ENCODE results near the gene NUP210.

The NUP210 gene

DNA sequence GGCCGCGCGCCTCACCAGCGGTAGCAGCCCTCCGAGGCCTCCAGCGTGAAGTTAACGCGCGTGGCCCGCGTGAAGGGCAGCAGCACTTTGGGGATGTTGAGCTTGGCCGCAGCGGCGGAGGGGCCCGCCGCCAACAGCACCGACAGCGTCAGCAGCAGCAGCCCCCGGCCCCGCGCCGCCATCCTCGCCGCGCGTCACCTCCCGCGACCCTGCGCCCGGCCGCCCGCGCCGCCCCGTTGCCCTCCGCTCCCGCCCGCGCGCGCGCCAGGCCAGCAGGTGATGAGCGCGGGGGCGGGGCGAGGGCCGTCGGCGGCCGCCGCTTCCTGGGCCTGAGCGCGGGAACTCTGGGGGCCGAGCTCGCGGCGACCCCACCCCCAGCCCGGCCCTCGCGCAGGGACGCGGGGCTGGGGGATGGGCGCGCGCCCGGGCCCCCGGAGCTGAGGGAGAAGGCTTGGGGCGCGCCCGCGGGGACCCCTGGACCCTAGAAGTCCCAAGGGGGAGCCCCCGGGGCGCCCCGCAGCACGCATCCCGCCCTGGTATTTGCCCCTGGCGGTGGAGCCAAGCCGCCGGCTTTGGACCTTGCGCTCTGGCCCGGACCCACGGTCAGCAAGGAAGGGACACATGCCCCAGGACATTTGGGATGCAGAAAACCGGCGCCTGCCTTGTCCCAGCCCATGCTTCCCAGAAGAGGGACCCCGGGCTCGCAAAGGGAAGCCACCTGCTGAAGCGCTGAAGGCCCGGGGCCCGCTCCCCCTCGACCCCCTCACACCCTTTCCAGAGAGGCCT is at the start of gene NUP210:
TSS of gene NUP210 (minus strand) at position 278 of the 786 bp plus-strand sequence. CDS start at position 182, 96 bp downstream.
- Histone ChIP-seq H3K4me1 (ENCODE audit: low read depth, poor library complexity, severe bottlenecking) (peaks cover 46% of the 10 kb centered on the region), H3K27ac (peak within 1 kb of the TSS; percentile 97), H3K4me3 (IDR thresholded peaks at IDR 0.05; ENCODE audit: insufficient read depth, low read depth, low read length) (peak within 1 kb of the TSS; percentile 65), H3K36me3 (ENCODE audit: insufficient read depth) (no peaks in the 10 kb centered on the region), H3K27me3 (ENCODE audit: insufficient read depth, low read depth) (no peaks in the 10 kb centered on the region), H2AFZ (ENCODE audit: low read depth) (peak within 1 kb of the TSS; percentile 60), H3K79me2 (ENCODE audit: insufficient read depth, low read depth) (peaks cover 44% of the 10 kb centered on the region), H4K20me1 (ENCODE audit: insufficient read depth) (peaks cover 13% of the 10 kb centered on the region; the same call in 1 of the 2 replicates), H3K4me2 (peak within 1 kb of the TSS; percentile 84), H3K9ac (peak within 1 kb of the TSS; percentile 93)
- TF ChIP-seq, protein P1, sequence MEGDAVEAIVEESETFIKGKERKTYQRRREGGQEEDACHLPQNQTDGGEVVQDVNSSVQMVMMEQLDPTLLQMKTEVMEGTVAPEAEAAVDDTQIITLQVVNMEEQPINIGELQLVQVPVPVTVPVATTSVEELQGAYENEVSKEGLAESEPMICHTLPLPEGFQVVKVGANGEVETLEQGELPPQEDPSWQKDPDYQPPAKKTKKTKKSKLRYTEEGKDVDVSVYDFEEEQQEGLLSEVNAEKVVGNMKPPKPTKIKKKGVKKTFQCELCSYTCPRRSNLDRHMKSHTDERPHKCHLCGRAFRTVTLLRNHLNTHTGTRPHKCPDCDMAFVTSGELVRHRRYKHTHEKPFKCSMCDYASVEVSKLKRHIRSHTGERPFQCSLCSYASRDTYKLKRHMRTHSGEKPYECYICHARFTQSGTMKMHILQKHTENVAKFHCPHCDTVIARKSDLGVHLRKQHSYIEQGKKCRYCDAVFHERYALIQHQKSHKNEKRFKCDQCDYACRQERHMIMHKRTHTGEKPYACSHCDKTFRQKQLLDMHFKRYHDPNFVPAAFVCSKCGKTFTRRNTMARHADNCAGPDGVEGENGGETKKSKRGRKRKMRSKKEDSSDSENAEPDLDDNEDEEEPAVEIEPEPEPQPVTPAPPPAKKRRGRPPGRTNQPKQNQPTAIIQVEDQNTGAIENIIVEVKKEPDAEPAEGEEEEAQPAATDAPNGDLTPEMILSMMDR (conservative IDR thresholded peaks at IDR 0.05; ENCODE audit: low read depth, low read length): no peak

DNA sequence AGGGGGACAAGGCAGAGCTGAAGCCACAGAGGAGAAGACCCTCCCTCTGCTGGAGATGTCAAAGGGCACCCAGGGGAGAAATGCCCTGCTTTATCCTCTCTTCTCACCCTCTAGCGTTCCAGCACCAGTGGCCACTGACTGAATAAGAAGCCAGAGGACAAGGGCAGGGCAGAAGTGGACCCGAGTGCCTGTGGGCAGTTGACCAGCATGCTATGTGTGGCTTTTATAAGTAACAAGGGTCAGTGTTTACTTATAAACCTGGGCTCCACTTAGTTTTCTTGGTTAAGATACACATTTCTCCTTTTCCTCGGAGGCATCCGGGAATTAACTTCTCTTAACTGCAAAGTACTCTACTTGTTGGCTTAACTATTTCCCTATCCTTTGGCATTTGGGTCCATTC is 46.7 kb upstream of the NUP210 start:
- no peak overlapping the region for H3K4me2 ChIP-seq
- H4K20me1 ChIP-seq (ENCODE audit: insufficient read depth): no peaks in the 10 kb centered on the region
- H2AFZ ChIP-seq (ENCODE audit: low read depth): no peak overlapping the region
- no peak overlapping the region for H3K4me3 ChIP-seq (IDR thresholded peaks at IDR 0.05; ENCODE audit: insufficient read depth, low read depth, low read length)
- H3K27ac ChIP-seq: no peak overlapping the region
- no peaks in the 10 kb centered on the region for H3K36me3 ChIP-seq (ENCODE audit: insufficient read depth)
- TF ChIP-seq, protein P1 (conservative IDR thresholded peaks at IDR 0.05; ENCODE audit: low read depth, low read length): no peak
- no peaks in the 10 kb centered on the region for H3K4me1 ChIP-seq (ENCODE audit: low read depth, poor library complexity, severe bottlenecking)
- no peaks in the 10 kb centered on the region for H3K79me2 ChIP-seq (ENCODE audit: insufficient read depth, low read depth)
- H3K27me3 ChIP-seq (ENCODE audit: insufficient read depth, low read depth): no peaks in the 10 kb centered on the region
- no peak overlapping the region for H3K9ac ChIP-seq

DNA sequence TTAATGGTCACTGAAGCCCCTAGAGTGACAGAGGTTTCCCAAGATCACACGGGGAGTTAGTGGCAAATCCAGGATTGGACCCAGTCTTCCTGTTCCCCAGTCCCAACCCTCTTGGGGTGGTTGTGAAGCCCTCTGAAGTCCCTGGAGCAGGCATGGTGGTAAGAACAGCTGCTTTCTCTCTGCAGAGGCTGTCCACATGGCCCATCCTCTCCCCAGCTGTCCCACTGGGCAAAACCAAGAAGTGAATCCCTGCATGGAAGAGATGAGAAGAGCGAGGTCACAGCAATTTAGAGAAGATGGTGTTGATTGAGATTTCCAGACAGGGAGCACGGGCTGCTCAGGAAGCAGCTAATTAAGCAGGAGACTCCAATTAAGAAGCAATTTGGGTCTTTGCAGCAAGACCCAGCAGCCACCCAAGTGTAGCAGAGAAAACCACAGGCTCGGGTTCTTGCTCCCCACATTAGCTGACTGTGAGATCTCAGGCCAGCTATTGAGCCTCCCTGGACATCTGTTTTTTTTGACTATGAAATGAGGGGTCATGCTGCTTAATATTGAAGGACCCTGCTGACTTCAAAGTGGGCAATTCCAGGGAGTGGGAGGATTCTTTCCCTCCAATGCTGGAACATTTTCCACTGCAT is 45.2 kb upstream of the NUP210 start:
- H3K79me2 ChIP-seq (ENCODE audit: insufficient read depth, low read depth): no peaks in the 10 kb centered on the region
- no peak overlapping the region for H3K9ac ChIP-seq
- H3K4me3 ChIP-seq (IDR thresholded peaks at IDR 0.05; ENCODE audit: insufficient read depth, low read depth, low read length): no peak overlapping the region
- TF ChIP-seq, protein P1 (conservative IDR thresholded peaks at IDR 0.05; ENCODE audit: low read depth, low read length): no peak
- no peak overlapping the region for H3K4me2 ChIP-seq
- no peak overlapping the region for H2AFZ ChIP-seq (ENCODE audit: low read depth)
- no peaks in the 10 kb centered on the region for H3K36me3 ChIP-seq (ENCODE audit: insufficient read depth)
- H3K27me3 ChIP-seq (ENCODE audit: insufficient read depth, low read depth): no peaks in the 10 kb centered on the region
- H4K20me1 ChIP-seq (ENCODE audit: insufficient read depth): no peaks in the 10 kb centered on the region
- no peaks in the 10 kb centered on the region for H3K4me1 ChIP-seq (ENCODE audit: low read depth, poor library complexity, severe bottlenecking)
- H3K27ac ChIP-seq: no peak overlapping the region

DNA sequence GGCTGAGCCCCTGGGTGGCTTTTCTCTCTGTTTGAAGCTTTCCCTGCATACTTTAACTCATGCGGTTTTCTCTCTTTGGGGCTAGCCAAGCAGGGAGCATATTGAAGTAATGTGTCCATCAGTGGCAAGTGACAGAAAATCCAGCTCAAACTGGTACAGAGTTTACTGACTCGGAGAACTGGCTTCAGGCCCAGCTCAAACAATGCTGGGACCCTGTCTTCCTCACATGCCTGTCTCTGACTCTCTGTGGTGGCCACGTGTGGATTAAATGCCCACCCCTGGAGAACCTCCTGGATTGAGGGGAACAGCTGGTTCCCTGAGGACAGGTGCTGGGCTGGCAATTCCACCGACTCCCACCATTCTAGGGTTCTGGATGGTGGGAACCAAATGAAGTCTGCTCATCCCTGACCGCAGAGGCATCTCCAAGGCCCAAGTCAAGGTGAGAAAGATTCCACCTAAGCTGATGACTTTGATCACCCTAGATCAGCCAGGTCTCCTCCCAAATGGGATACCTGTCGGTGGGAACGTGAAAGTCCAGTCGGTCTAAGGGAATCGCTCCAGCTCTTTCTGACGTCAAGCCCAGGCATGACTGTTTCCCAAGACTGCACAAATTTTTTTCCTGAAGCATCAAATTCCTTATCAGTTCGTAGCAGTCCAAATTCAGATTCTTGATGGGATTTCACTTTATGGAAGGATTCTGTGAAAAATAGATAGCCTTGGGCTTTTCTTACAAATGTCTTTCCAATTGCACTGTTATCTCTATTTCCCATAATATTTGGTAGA is 43.7 kb upstream of the NUP210 start:
- TF ChIP-seq, protein P1 (conservative IDR thresholded peaks at IDR 0.05; ENCODE audit: low read depth, low read length): no peak
- H2AFZ ChIP-seq (ENCODE audit: low read depth): no peak overlapping the region

More for the DNA sequence above, 43.7 kb upstream of the NUP210 start:
- Histone ChIP-seq H3K79me2 (ENCODE audit: insufficient read depth, low read depth) (no peaks in the 10 kb centered on the region), H3K4me1 (ENCODE audit: low read depth, poor library complexity, severe bottlenecking) (no peaks in the 10 kb centered on the region), H3K4me3 (IDR thresholded peaks at IDR 0.05; ENCODE audit: insufficient read depth, low read depth, low read length) (no peak overlapping the region), H3K27me3 (ENCODE audit: insufficient read depth, low read depth) (no peaks in the 10 kb centered on the region), H3K36me3 (ENCODE audit: insufficient read depth) (no peaks in the 10 kb centered on the region), H3K27ac (no peak overlapping the region), H3K9ac (no peak overlapping the region), H3K4me2 (no peak overlapping the region), H4K20me1 (ENCODE audit: insufficient read depth) (no peaks in the 10 kb centered on the region)
